Right kidney (tissue), 1 donor: ENCODE data around the gene PRXL2B.

ENCODE experiments used
- DNase-seq: peaks from one replicate; pipeline ENCODE4 v3.0.0-alpha.2; 2016

Gene PRXL2B

GRCh38 chr1:2637442-2638145 lies 51.0 kb downstream of the PRXL2B start:
- DNase-seq, result no peak

- no peak for DNase-seq
These were observed 52.0 kb downstream of the PRXL2B start for GRCh38 chr1:2638466-2639115.

GRCh38 chr1:2639203-2639602 lies 52.6 kb downstream of the PRXL2B start:
- no peak for DNase-seq

GRCh38 chr1:2639607-2640521 lies 53.3 kb downstream of the PRXL2B start:
- DNase-seq, result no peak

GRCh38 chr1:2640626-2641025 lies 54.0 kb downstream of the PRXL2B start:
- no peak for DNase-seq
